Measurements from ENCODE around the gene PLAAT2. TPM values are rescaled to one million over a fixed set of nuclear protein-coding genes. Genes with fewer than 3 reads are reported as not detected.
A peak's percentile ranks its signal among the peaks of the same experiment; 100 is the strongest.

PLAAT2 gene
- total and polyA plus RNA-seq, 2 of the 13 experiments (the other 11 are each of a cell fraction or from before 2014, with no cell fraction given): 0.22 TPM; not detected in 1

GRCh38 chr11:63603180-63603518 is 40.0 kb upstream of the PLAAT2 start (continued):
- TF ChIP-seq ZGPAT (CRISPR knock-in tag; IDR thresholded peaks at IDR 0.05) (0 out of 2 replicates have a peak, but pooled peaks have one; percentile 12), POGZ (CRISPR knock-in tag; IDR thresholded peaks at IDR 0.05) (no peak), ZNF207 (IDR thresholded peaks at IDR 0.05; ENCODE audit: borderline replicate concordance) (no peak), ZNF160 (CRISPR knock-in tag; IDR thresholded peaks at IDR 0.05) (no peak), RBAK (CRISPR knock-in tag; IDR thresholded peaks at IDR 0.05) (no peak), TEAD3 (CRISPR knock-in tag; optimal IDR thresholded peaks at IDR 0.05; ENCODE audit: borderline replicate concordance) (peak; percentile 63), NPAS2 (CRISPR knock-in tag; IDR thresholded peaks at IDR 0.05; ENCODE audit: borderline replicate concordance) (no peak), ZNF605 (CRISPR knock-in tag; IDR thresholded peaks at IDR 0.05) (no peak), PREB (CRISPR knock-in tag; IDR thresholded peaks at IDR 0.05) (no peak), ZNF441 (CRISPR knock-in tag; IDR thresholded peaks at IDR 0.05; ENCODE audit: borderline replicate concordance) (no peak), ZNF121 (CRISPR knock-in tag; IDR thresholded peaks at IDR 0.05) (no peak), ZNF12 (CRISPR knock-in tag; IDR thresholded peaks at IDR 0.05) (no peak), ZHX1 (CRISPR knock-in tag; IDR thresholded peaks at IDR 0.05; ENCODE audit: low read depth) (no peak), TCF7L2 (IDR thresholded peaks at IDR 0.05; ENCODE audit: low read depth, low read length) (no peak), MTERF4 (CRISPR knock-in tag; IDR thresholded peaks at IDR 0.05) (no peak), CBX1 (IDR thresholded peaks at IDR 0.05; ENCODE audit: low read depth) (no peak), PCBP2 (optimal IDR thresholded peaks at IDR 0.05; ENCODE audit: low read depth, low read length, poor library complexity, severe bottlenecking) (no peak), BCL6 (CRISPR knock-in tag; IDR thresholded peaks at IDR 0.05) (peak; percentile 94), ZNF747 (CRISPR knock-in tag; IDR thresholded peaks at IDR 0.05; ENCODE audit: borderline replicate concordance) (no peak), FOXM1 (CRISPR knock-in tag; IDR thresholded peaks at IDR 0.05) (no peak), ZSCAN21 (CRISPR knock-in tag; IDR thresholded peaks at IDR 0.05; ENCODE audit: borderline replicate concordance) (no peak), ZMAT3 (CRISPR knock-in tag; conservative IDR thresholded peaks at IDR 0.05) (no peak), ZNF282 (IDR thresholded peaks at IDR 0.05; ENCODE audit: partially characterized antibody) (no peak), SRSF1 (optimal IDR thresholded peaks at IDR 0.05; ENCODE audit: low read depth, low read length) (no peak), ZNF124 (CRISPR knock-in tag; IDR thresholded peaks at IDR 0.05) (0 out of 2 replicates have a peak, but pooled peaks have one; percentile 39), ZNF543 (CRISPR knock-in tag; IDR thresholded peaks at IDR 0.05) (no peak), ZNF878 (CRISPR knock-in tag; IDR thresholded peaks at IDR 0.05) (no peak), ZNF263 (CRISPR knock-in tag; IDR thresholded peaks at IDR 0.05) (no peak), SAFB2 (CRISPR knock-in tag; IDR thresholded peaks at IDR 0.05; ENCODE audit: borderline replicate concordance, low read depth) (no peak)
